Mucosa of descending colon (tissue), 3 donors: ENCODE measurements around the gene PDE6B. TPM values are rescaled to one million over a fixed set of nuclear protein-coding genes. Genes with fewer than 3 reads are reported as not detected.

ENCODE experiments used
- ATAC-seq: fragments of 200-7000 bp; cut with Tn5 transposase; one replicate; pipeline ENCODE4 v1.9.1; 2020; ENCODE audit warnings: mild to moderate bottlenecking, moderate library complexity
- DNase-seq, 3 donors: peaks; one replicate each; pipeline ENCODE4 v3.0.0-alpha.2; 2020
- H3K36me3 ChIP-seq: fragments of 200-600 bp; one replicate; pipeline ENCODE4 v1.8.0; 2021; ENCODE audit warnings: low read depth, mild to moderate bottlenecking
- H3K4me1 ChIP-seq: fragments of 200-600 bp; one replicate; pipeline ENCODE4 v1.8.0; 2021; ENCODE audit warnings: low read depth, mild to moderate bottlenecking
- H3K4me3 ChIP-seq: fragments of 200-600 bp; one replicate; pipeline ENCODE4 v1.8.0; 2021; ENCODE audit warnings: mild to moderate bottlenecking
- H3K9me3 ChIP-seq: fragments of 200-600 bp; one replicate; pipeline ENCODE4 v1.8.0; 2021; ENCODE audit warnings: mild to moderate bottlenecking
- CTCF ChIP-seq: fragments of 200-600 bp; IDR thresholded peaks from one replicate; pipeline ENCODE4 v1.8.0; 2022; ENCODE audit warnings: antibody characterized with exemption, mild to moderate bottlenecking
- intact Hi-C, 2 donors: fragments of 100-400 bp; cut with DNase I in 1 of 2; cut with micrococcal nuclease in 1 of 2; formaldehyde crosslinking; loops; one replicate each; pipeline versions ENCODE4 v1.11.0 to v1.11.1; 2022; cut with DNase I, micrococcal nuclease
- total RNA-seq, 3 donors: library from RNA; stranded (reverse); fragmentation: NEBNext Ultra II Directional in 2 of 3; extraction: Animal tissue kit (Norgen Biotek cat#: 25700) in 2 of 3; gene quantifications; one replicate each; pipeline versions ENCODE4 v1.2.1 to v1.2.4, GENCODE V29; 2021 to 2023
- donor health status: DM: no; HTN: no; CAD: no; lungs with moderate emphysema.
- donor health status: DM: no; HTN: no; CAD: no.
- donor health status: DM: no; HTN: yes; CAD: no.

Gene PDE6B
- total RNA-seq, 3 donors from 2014 or later = 1.0 to 2.9 (median 1.2) TPM

- DNase-seq = no peak
- intact Hi-C loops = no loop called here
- TF ChIP-seq CTCF = no peak
- ATAC-seq = no peak
- Histone ChIP-seq H3K36me3 (no peaks in the 10 kb centered on the region), H3K4me1 (no peaks in the 10 kb centered on the region), H3K4me3 (no peak overlapping the region), H3K9me3 (no peaks in the 10 kb centered on the region)
Measured at GRCh38 chr4:616911-617643, 8.3 kb upstream of the PDE6B start.

- Histone ChIP-seq H3K9me3 (no peaks in the 10 kb centered on the region), H3K36me3 (no peaks in the 10 kb centered on the region), H3K4me1 (no peaks in the 10 kb centered on the region), H3K4me3 (no peak overlapping the region)
- intact Hi-C loops = no loop called here
- no peak for ATAC-seq
- no peak for TF ChIP-seq CTCF
- DNase-seq = no peak
Measured at GRCh38 chr4:617644-618641, 7.4 kb upstream of the PDE6B start.

- H3K4me1 ChIP-seq = no peaks in the 10 kb centered on the region
- no peaks in the 10 kb centered on the region for H3K9me3 ChIP-seq
- DNase-seq (no peak), ATAC-seq (no peak)
- no peaks in the 10 kb centered on the region for H3K36me3 ChIP-seq
- intact Hi-C loops = no loop called here
- no peak overlapping the region for H3K4me3 ChIP-seq
- no peak for TF ChIP-seq CTCF
Measured at GRCh38 chr4:620201-620600, 5.2 kb upstream of the PDE6B start.

- H3K36me3 ChIP-seq = no peaks in the 10 kb centered on the region
- H3K9me3 ChIP-seq = no peaks in the 10 kb centered on the region
- intact Hi-C loops = no loop called here
- H3K4me1 ChIP-seq = no peaks in the 10 kb centered on the region
- TF ChIP-seq CTCF = no peak
- DNase-seq = no peak
- no peak overlapping the region for H3K4me3 ChIP-seq
- ATAC-seq = no peak
Measured at GRCh38 chr4:620851-621261, 4.5 kb upstream of the PDE6B start.

- ATAC-seq = no peak
- no peaks in the 10 kb centered on the region for H3K4me1 ChIP-seq
- H3K36me3 ChIP-seq = no peaks in the 10 kb centered on the region
- no peak for DNase-seq
- no peaks in the 10 kb centered on the region for H3K9me3 ChIP-seq
- no peak for TF ChIP-seq CTCF
- intact Hi-C loops = no loop called here
- H3K4me3 ChIP-seq = no peak overlapping the region
Measured at GRCh38 chr4:621296-622070, 3.9 kb upstream of the PDE6B start.
